Measurements from ENCODE around the gene BMP7. TPM values are rescaled to one million over a fixed set of nuclear protein-coding genes. Genes with fewer than 3 reads are reported as not detected.

The BMP7 gene
- total and polyA plus RNA-seq, 2 of the 8 experiments (the other 6 are each of a cell fraction or from before 2014, with no cell fraction given) = 9.2 to 14.7 TPM

DNA sequence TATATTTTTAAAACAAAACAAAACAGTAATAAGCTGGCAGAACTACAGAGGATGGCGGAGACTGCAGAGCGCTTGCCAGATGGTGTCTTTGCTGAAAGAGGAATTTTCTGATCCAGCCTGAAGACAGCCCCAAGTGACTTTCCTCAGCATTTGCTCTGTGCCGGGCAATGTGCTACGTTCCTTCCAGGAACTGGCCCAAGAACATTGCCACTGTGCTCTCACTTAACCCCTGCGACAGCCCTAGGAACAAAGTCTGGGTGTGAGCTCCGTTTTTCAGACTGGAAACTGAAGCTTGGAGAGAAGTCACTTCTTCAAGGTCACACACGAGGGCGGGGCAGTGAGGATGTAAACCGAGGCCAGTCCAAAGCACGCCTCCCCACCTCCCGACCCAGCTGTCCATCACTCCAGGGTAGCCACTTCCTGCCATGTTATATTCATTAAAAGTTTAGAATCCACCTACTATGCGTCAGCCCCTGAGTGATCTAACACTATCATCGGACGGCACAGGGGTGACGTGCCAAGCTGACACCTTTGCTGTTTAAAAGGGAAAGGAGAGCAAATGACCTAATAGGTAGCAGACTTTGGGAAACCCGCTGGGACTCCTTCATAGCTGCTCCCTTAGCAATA, 22.3 kb upstream of the BMP7 start:
- Histone ChIP-seq H3K27ac (ENCODE audit: low read depth, low read length) (no peak overlapping the region), H2AK5ac (ENCODE audit: low read depth, low read length) (no peak overlapping the region), H4K5ac (ENCODE audit: insufficient read length, low read depth, low read length) (no peak overlapping the region), H2BK5ac (ENCODE audit: low read depth, low read length) (peak overlapping the region; percentile 13; the same call in 1 of the 2 replicates), H3K4me3 (ENCODE audit: extremely low read depth in 1 of 4, insufficient read depth in 2 of 4, low read depth in 3 of 4, low read length in 4 of 4) (no peak overlapping the region), H2BK120ac (replicated peaks; ENCODE audit: low read depth, low read length) (no peak overlapping the region), H3K79me2 (ENCODE audit: control insufficient read depth in 1 of 2, insufficient read depth in 2 of 2, low read length in 2 of 2) (no peaks in the 10 kb centered on the region), H3K9me3 (ENCODE audit: insufficient read depth in 2 of 2, low read depth in 1 of 2, low read length in 1 of 2) (no peaks in the 10 kb centered on the region), H4K91ac (replicated peaks; ENCODE audit: insufficient read length, low read length) (no peak overlapping the region), H3K56ac (replicated peaks; ENCODE audit: insufficient read length, low read depth, low read length) (no peak overlapping the region), H4K20me1 (replicated peaks in 1 of 2; ENCODE audit: control insufficient read depth in 1 of 2, insufficient read depth in 2 of 2, low read length in 2 of 2) (no peaks in the 10 kb centered on the region), H3K27me3 (replicated peaks in 1 of 4; ENCODE audit: control insufficient read depth in 3 of 4, extremely low read depth in 1 of 4, insufficient read depth in 3 of 4, low read length in 3 of 4) (no peaks in the 10 kb centered on the region; a peak in 1 of 7 replicates), H3K79me1 (ENCODE audit: low read depth, low read length) (no peaks in the 10 kb centered on the region), H3K36me3 (ENCODE audit: control insufficient read depth in 2 of 4, insufficient read depth in 4 of 4, low read length in 3 of 4) (no peaks in the 10 kb centered on the region), H3K23me2 (ENCODE audit: low read depth, low read length) (no peaks in the 10 kb centered on the region), H3K23ac (ENCODE audit: insufficient read length) (no peak overlapping the region), H2BK20ac (ENCODE audit: low read length) (no peak overlapping the region; the same call in 1 of the 2 replicates), H3K4ac (replicated peaks; ENCODE audit: insufficient read length, low read depth, low read length) (no peak overlapping the region), H2BK12ac (ENCODE audit: low read depth, low read length) (no peak overlapping the region), H3K9ac (replicated peaks in 1 of 4; ENCODE audit: extremely low read depth in 1 of 4, low read depth in 3 of 4, low read length in 3 of 4) (no peak overlapping the region), H3K18ac (ENCODE audit: extremely low read depth, low read length) (no peak overlapping the region), H2AFZ (ENCODE audit: low read length) (no peak overlapping the region), H4K8ac (ENCODE audit: extremely low read depth, insufficient read depth, low read length) (no peak overlapping the region), H2BK15ac (ENCODE audit: low read length) (no peak overlapping the region), H3K14ac (ENCODE audit: insufficient read length) (no peak overlapping the region), H3K4me1 (replicated peaks in 1 of 4; ENCODE audit: control insufficient read depth in 3 of 4, insufficient read depth in 4 of 4, low read length in 3 of 4) (peaks cover 0 to 11% (median 3%) of the 10 kb centered on the region in 4 experiments; a peak in 3 of 7 replicates), H3K4me2 (ENCODE audit: insufficient read depth in 1 of 2, low read depth in 2 of 2, low read length in 2 of 2) (no peak overlapping the region)
- FAIRE-seq = no peak
- no peak for TF ChIP-seq E2F6 (IDR thresholded peaks at IDR 0.05)
- no peak for TF ChIP-seq ATF2 (IDR thresholded peaks at IDR 0.05; ENCODE audit: low read length)
- TF ChIP-seq CTBP2 (IDR thresholded peaks at IDR 0.05; ENCODE audit: borderline replicate concordance, insufficient read depth, insufficient read length, low read length) = no peak
- no peak for TF ChIP-seq RNF2 (IDR thresholded peaks at IDR 0.05; ENCODE audit: borderline replicate concordance, low read depth, low read length, missing control alignments, poor library complexity, severe bottlenecking)
- TF ChIP-seq JUND (IDR thresholded peaks at IDR 0.05; ENCODE audit: low read length) = no peak
- no peak for TF ChIP-seq YY1 (IDR thresholded peaks at IDR 0.05; ENCODE audit: low read depth, low read length)
- ChIA-PET CTCF (ENCODE audit: partially characterized antibody) (interaction anchor here (0.8 to 2.8 kb wide), 9 partner anchors 13 to 51 kb away, joined by 3 to 13 read pairs (median 3); partner anchors contain the start of gene SPO11), POLR2A (ENCODE audit: partially characterized antibody) (no interaction called here)
- DNase-seq (ENCODE audit: low read depth in 1 of 2, low spot score in 2 of 2) = no peak
- 80% methylated on average over 16 of the region's 16 CpGs; no CpG with 5 or more reads in 1 of the 2 experiments for WGBS, 2 experiments (ENCODE audit: extremely low coverage in 1 of 2, insufficient coverage in 1 of 2, insufficient read length in 1 of 2, insufficient replicate concordance in 2 of 2, low coverage in 1 of 2, low lambda C conversion rate in 2 of 2, missing lambda C conversion rate in 1 of 2)

All from H1 (cell line).